ENCODE data around the gene COMMD10.
"Not testable (repeated sequence)": the region's sequence is repeated elsewhere in the genome, so short reads cannot be mapped to it uniquely, and the experiment has no call there.

- not testable (repeated sequence) for TF ChIP-seq POLR2AphosphoS5 (IDR thresholded peaks at IDR 0.05); CTCF (IDR thresholded peaks at IDR 0.05); POLR2A (IDR thresholded peaks at IDR 0.05); EP300 (IDR thresholded peaks at IDR 0.05; ENCODE audit: low read depth)
These were observed 1.5 kb downstream of the COMMD10 start for GRCh38 chr5:116086309-116086708.

Data from transverse colon (tissue), 4 donors.